HCT116 (cell line): ENCODE data around the gene RAPGEF2. TPM values are rescaled to one million over a fixed set of nuclear protein-coding genes. Genes with fewer than 3 reads are reported as not detected.

ENCODE experiments used
- ATAC-seq: fragments of 200-7000 bp; cut with Tn5 transposase; 2 replicates; pipeline ENCODE4 v1.9.1; 2020; ENCODE audit warnings: mild to moderate bottlenecking, moderate library complexity
- BruUV-seq: library from RNA; stranded (reverse); fragments of 400-500 nt; replicated peaks from 2 replicates; lab custom pipeline; 2021; lab: Mats Ljungman, UMichigan
- CTCF ChIA-PET: fragments of 300-600 bp; sonication (Branson Sonifier 250); formaldehyde crosslinking; loops from one replicate; lab custom pipeline; 2021; ENCODE audit warnings: antibody characterized with exemption; lab: Charles Lee
- POLR2A ChIA-PET: fragments of 300-600, 350-600 bp; sonication (Branson Sonifier 250); formaldehyde crosslinking; loops from one replicate; lab custom pipeline; 2021; ENCODE audit warnings: antibody characterized with exemption; lab: Charles Lee
- RAD21 ChIA-PET, 2 experiments: fragments of 300-600 bp; sonication (Branson Sonifier 250); formaldehyde crosslinking; loops; one replicate each; lab custom pipeline; 2023; ENCODE audit warnings: low total read pairs in 2 of 2; ENCODE audit not compliant: uncharacterized antibody in 2 of 2, unreplicated experiment in 2 of 2, low non-redundant PET in 1 of 2; lab: Charles Lee
- DNase-seq: peaks from one replicate; pipeline ENCODE4 v3.0.0-alpha.2; 2010; ENCODE audit warnings: low read depth, low spot score
- H2AFZ ChIP-seq: fragments of 200-600 bp; shearing (Covaris generic), sonication (generic); 2 replicates; pipeline ENCODE4 v1.6.1; 2017; ENCODE audit warnings: low read depth, mixed run types, mixed read lengths, antibody characterized with exemption, low read length; ENCODE audit not compliant: poor library complexity, severe bottlenecking
- H3K27ac ChIP-seq: 2 replicates; pipeline ENCODE4 v1.5.1; 2012; ENCODE audit warnings: low read depth, low read length
- H3K27me3 ChIP-seq: fragments of 200-600 bp; sonication (generic); 2 replicates; pipeline ENCODE4 v1.6.1; 2016; ENCODE audit warnings: mixed run types, low read length, mixed read lengths; ENCODE audit not compliant: insufficient read depth
- H3K36me3 ChIP-seq, 2 experiments: fragments of 200-500 bp in 1 of 2; fragments of 200-600 bp in 1 of 2; sonication (Bioruptor generic) in 1 of 2; sonication (generic) in 1 of 2; 2 replicates each; pipeline versions ENCODE4 v1.5.1 to v1.6.1; 2014 to 2016; ENCODE audit warnings: low read length in 2 of 2, inconsistent platforms in 1 of 2, mixed read lengths in 1 of 2, mixed run types in 1 of 2; ENCODE audit not compliant: insufficient read depth in 2 of 2, control insufficient read depth in 1 of 2
- H3K4me1 ChIP-seq, 2 experiments: fragments of 200-600 bp in 1 of 2; sonication (generic) in 1 of 2; 2 replicates each; pipeline versions ENCODE4 v1.5.1 to v1.6.1; 2012 to 2017; ENCODE audit warnings: low read length in 2 of 2, inconsistent platforms in 1 of 2, mild to moderate bottlenecking in 1 of 2, mixed read lengths in 1 of 2, mixed run types in 1 of 2, moderate library complexity in 1 of 2; ENCODE audit not compliant: insufficient read depth in 2 of 2, control insufficient read depth in 1 of 2
- H3K4me2 ChIP-seq: fragments of 200-600 bp; sonication (generic); 2 replicates; pipeline ENCODE4 v1.6.1; 2017; ENCODE audit warnings: mixed run types, low read length, mixed read lengths
- H3K4me3 ChIP-seq, 2 experiments: fragments of 200-600 bp in 1 of 2; sonication (generic) in 1 of 2; replicated peaks in 1 of 2; 2 replicates each; pipeline ENCODE4 v1.5.1; 2011 to 2016; ENCODE audit warnings: low read length in 2 of 2, control low read depth in 1 of 2, low read depth in 1 of 2, mild to moderate bottlenecking in 1 of 2, mixed read lengths in 1 of 2, mixed run types in 1 of 2
- H3K79me2 ChIP-seq: fragments of 200-600 bp; sonication (generic); 2 replicates; pipeline ENCODE4 v1.6.1; 2017; ENCODE audit warnings: mild to moderate bottlenecking, mixed run types, low read length, moderate library complexity, mixed read lengths; ENCODE audit not compliant: insufficient read depth
- H3K9ac ChIP-seq: fragments of 200-600 bp; sonication (generic); 2 replicates; pipeline ENCODE4 v1.6.1; 2016; ENCODE audit warnings: low read length, mixed read lengths
- H3K9me2 ChIP-seq: fragments of 200-600 bp; sonication (generic), shearing (Covaris generic); 2 replicates; pipeline ENCODE4 v1.6.1; 2017; ENCODE audit warnings: mixed run types, mild to moderate bottlenecking, moderate library complexity; ENCODE audit not compliant: insufficient read depth
- H3K9me3 ChIP-seq, 2 experiments: fragments of 200-500 bp in 1 of 2; fragments of 200-600 bp in 1 of 2; sonication (Bioruptor generic) in 1 of 2; sonication (generic) in 1 of 2; 2 replicates each; pipeline ENCODE4 v1.6.1; 2014 to 2017; ENCODE audit warnings: low read length in 2 of 2, mixed read lengths in 2 of 2, inconsistent platforms in 1 of 2, low read depth in 1 of 2, mild to moderate bottlenecking in 1 of 2, mixed run types in 1 of 2, moderate library complexity in 1 of 2; ENCODE audit not compliant: control insufficient read depth in 1 of 2, insufficient read depth in 1 of 2
- H4K20me1 ChIP-seq: fragments of 200-600 bp; sonication (generic), shearing (Covaris generic); 2 replicates; pipeline ENCODE4 v1.6.1; 2017; ENCODE audit warnings: mixed run types, mild to moderate bottlenecking, moderate library complexity; ENCODE audit not compliant: insufficient read depth
- CBX3 ChIP-seq: IDR thresholded peaks from 2 replicates; pipeline ENCODE4 v1.6.1; 2012; ENCODE audit warnings: low read depth
- CEBPB ChIP-seq: IDR thresholded peaks from 2 replicates; pipeline ENCODE4 v1.6.1; 2012; ENCODE audit warnings: low read depth
- ELF1 ChIP-seq: IDR thresholded peaks from 2 replicates; pipeline ENCODE4 v1.6.1; 2012; ENCODE audit warnings: low read depth, borderline replicate concordance
- EZH2 ChIP-seq: fragments of 200-600 bp; sonication (generic); IDR thresholded peaks from 2 replicates; pipeline ENCODE4 v1.6.1; 2017; ENCODE audit warnings: antibody characterized with exemption, mixed run types
- EZH2phosphoT487 ChIP-seq: fragments of 200-600 bp; IDR thresholded peaks from 2 replicates; pipeline ENCODE4 v1.6.1; 2018; ENCODE audit warnings: antibody characterized with exemption, borderline replicate concordance
- FOSL1 ChIP-seq: IDR thresholded peaks from 2 replicates; pipeline ENCODE4 v1.6.1; 2012; ENCODE audit warnings: low read depth
- JUND ChIP-seq: IDR thresholded peaks from 2 replicates; pipeline ENCODE4 v1.6.1; 2012
- POLR2A ChIP-seq: IDR thresholded peaks from 2 replicates; pipeline ENCODE4 v1.7.0; 2011; ENCODE audit warnings: borderline replicate concordance; ENCODE audit not compliant: insufficient read depth, insufficient read length; ENCODE audit errors: extremely low read depth
- RAD21 ChIP-seq: IDR thresholded peaks from 2 replicates; pipeline ENCODE4 v1.6.1; 2012; ENCODE audit warnings: low read depth, mild to moderate bottlenecking
- SIN3A ChIP-seq: IDR thresholded peaks from 2 replicates; pipeline ENCODE4 v1.6.1; 2012; ENCODE audit warnings: low read depth
- SP1 ChIP-seq: IDR thresholded peaks from 2 replicates; pipeline ENCODE4 v1.6.1; 2012; ENCODE audit warnings: low read depth
- SRF ChIP-seq: IDR thresholded peaks from 2 replicates; pipeline ENCODE4 v1.6.1; 2012; ENCODE audit warnings: low read depth
- TCF7L2 ChIP-seq: IDR thresholded peaks from 2 replicates; pipeline ENCODE4 v1.7.0; 2011; ENCODE audit warnings: borderline replicate concordance, inconsistent platforms; ENCODE audit not compliant: insufficient read depth, insufficient read length; ENCODE audit errors: extremely low read depth
- YY1 ChIP-seq: IDR thresholded peaks from 2 replicates; pipeline ENCODE4 v1.6.1; 2011; ENCODE audit warnings: low read length, low read depth, moderate library complexity, mild to moderate bottlenecking; ENCODE audit not compliant: insufficient replicate concordance; ENCODE audit errors: extremely low read depth
- ZFX ChIP-seq: fragments of 450-650 bp; IDR thresholded peaks from 2 replicates; pipeline ENCODE4 v1.6.1; 2017
- ZNF274 ChIP-seq: fragments of 200-500 bp; sonication (Bioruptor generic); IDR thresholded peaks from 2 replicates; pipeline ENCODE4 v1.6.1; 2014; ENCODE audit warnings: mild to moderate bottlenecking, low read depth, low read length, inconsistent platforms
- intact Hi-C: fragments of 100-400 bp; cut with micrococcal nuclease; formaldehyde crosslinking; loops from 2 replicates; pipeline ENCODE4 v1.10.0; 2022
- total RNA-seq: library from RNA; stranded (reverse); gene quantifications from one replicate; pipeline ENCODE4 v1.2.1, GENCODE V29; 2021; ENCODE audit not compliant: unreplicated experiment
- TF ChIP-seq, protein P1 (sequence below): IDR thresholded peaks from 2 replicates; pipeline ENCODE4 v1.6.1; 2011; ENCODE audit warnings: mild to moderate bottlenecking, low read length, moderate library complexity; ENCODE audit not compliant: insufficient replicate concordance; ENCODE audit errors: extremely low read depth
- TF ChIP-seq, protein P2 (sequence below), 3 experiments: fragments of 200-600 bp in 1 of 3; sonication (generic) in 1 of 3; IDR thresholded peaks in 2 of 3; conservative IDR thresholded peaks in 1 of 3; 2 replicates each; pipeline ENCODE4 v1.5.1; 2012 to 2017; ENCODE audit warnings: low read depth in 2 of 3, low read length in 2 of 3, antibody characterized with exemption in 1 of 3, borderline replicate concordance in 1 of 3, control low read depth in 1 of 3, mild to moderate bottlenecking in 1 of 3, mixed read lengths in 1 of 3, mixed run types in 1 of 3, moderate library complexity in 1 of 3; ENCODE audit not compliant: insufficient read depth in 1 of 3
- TF ChIP-seq, protein P3 (sequence below): IDR thresholded peaks from 2 replicates; pipeline ENCODE4 v1.6.1; 2012
- TF ChIP-seq, protein P4 (sequence below): IDR thresholded peaks from 2 replicates; pipeline ENCODE4 v1.6.1; 2012

Gene RAPGEF2
- total RNA-seq, 1 experiment from 2014 or later, result 21.2 TPM

DNA sequence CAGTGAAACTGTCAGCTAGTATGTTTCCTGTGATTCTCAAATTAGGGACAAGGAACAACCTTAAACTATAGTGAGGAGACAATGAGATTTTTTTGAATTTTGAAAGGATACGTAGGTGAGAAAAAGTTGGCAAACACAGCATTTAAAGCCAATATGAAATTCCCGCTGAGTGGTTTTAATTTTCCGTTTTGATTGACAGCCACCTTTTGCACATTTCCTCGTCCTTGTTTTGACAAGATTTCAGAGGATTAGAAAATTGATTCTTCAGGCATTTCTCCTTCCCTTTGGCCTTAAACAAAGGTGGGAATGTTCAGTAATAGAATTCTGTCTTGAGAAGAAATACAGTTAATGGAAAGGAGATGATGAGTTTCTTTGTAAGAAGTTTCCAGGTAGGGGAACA is 52.2 kb downstream of the RAPGEF2 start:
- Histone ChIP-seq H3K27ac (no peak overlapping the region), H3K79me2 (no peaks in the 10 kb centered on the region; the same call in 1 of the 2 replicates), H3K9ac (no peak overlapping the region), H3K27me3 (no peaks in the 10 kb centered on the region), H2AFZ (no peak overlapping the region), H3K4me3 (no peak overlapping the region), H3K4me2 (no peak overlapping the region), H3K9me3 (no peaks in the 10 kb centered on the region), H3K4me1 (no peaks in the 10 kb centered on the region), H4K20me1 (no peaks in the 10 kb centered on the region), H3K36me3 (no peaks in the 10 kb centered on the region), H3K9me2 (no peaks in the 10 kb centered on the region)
- intact Hi-C loops, result no loop called here
- POLR2A ChIA-PET, result no interaction called here
- no peak for ATAC-seq
- CTCF ChIA-PET, result no interaction called here
- DNase-seq, result no peak
- BruUV-seq, result no TSS peak
- no peak for TF ChIP-seq CBX3
- no peak for TF ChIP-seq SP1
- TF ChIP-seq, protein P1, sequence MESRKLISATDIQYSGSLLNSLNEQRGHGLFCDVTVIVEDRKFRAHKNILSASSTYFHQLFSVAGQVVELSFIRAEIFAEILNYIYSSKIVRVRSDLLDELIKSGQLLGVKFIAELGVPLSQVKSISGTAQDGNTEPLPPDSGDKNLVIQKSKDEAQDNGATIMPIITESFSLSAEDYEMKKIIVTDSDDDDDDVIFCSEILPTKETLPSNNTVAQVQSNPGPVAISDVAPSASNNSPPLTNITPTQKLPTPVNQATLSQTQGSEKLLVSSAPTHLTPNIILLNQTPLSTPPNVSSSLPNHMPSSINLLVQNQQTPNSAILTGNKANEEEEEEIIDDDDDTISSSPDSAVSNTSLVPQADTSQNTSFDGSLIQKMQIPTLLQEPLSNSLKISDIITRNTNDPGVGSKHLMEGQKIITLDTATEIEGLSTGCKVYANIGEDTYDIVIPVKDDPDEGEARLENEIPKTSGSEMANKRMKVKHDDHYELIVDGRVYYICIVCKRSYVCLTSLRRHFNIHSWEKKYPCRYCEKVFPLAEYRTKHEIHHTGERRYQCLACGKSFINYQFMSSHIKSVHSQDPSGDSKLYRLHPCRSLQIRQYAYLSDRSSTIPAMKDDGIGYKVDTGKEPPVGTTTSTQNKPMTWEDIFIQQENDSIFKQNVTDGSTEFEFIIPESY, result no peak
- TF ChIP-seq YY1, result no peak
- no peak for TF ChIP-seq RAD21
- TF ChIP-seq SRF, result no peak
- no peak for TF ChIP-seq SIN3A
- TF ChIP-seq, protein P2, sequence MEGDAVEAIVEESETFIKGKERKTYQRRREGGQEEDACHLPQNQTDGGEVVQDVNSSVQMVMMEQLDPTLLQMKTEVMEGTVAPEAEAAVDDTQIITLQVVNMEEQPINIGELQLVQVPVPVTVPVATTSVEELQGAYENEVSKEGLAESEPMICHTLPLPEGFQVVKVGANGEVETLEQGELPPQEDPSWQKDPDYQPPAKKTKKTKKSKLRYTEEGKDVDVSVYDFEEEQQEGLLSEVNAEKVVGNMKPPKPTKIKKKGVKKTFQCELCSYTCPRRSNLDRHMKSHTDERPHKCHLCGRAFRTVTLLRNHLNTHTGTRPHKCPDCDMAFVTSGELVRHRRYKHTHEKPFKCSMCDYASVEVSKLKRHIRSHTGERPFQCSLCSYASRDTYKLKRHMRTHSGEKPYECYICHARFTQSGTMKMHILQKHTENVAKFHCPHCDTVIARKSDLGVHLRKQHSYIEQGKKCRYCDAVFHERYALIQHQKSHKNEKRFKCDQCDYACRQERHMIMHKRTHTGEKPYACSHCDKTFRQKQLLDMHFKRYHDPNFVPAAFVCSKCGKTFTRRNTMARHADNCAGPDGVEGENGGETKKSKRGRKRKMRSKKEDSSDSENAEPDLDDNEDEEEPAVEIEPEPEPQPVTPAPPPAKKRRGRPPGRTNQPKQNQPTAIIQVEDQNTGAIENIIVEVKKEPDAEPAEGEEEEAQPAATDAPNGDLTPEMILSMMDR (IDR thresholded peaks at IDR 0.05 in 2 of 3, conservative IDR thresholded peaks at IDR 0.05 in 1 of 3; ENCODE audit: borderline replicate concordance in 1 of 3, insufficient read depth in 1 of 3, low read depth in 2 of 3, low read length in 2 of 3), result no peak
- TF ChIP-seq EZH2, result no peak
- TF ChIP-seq, protein P3, sequence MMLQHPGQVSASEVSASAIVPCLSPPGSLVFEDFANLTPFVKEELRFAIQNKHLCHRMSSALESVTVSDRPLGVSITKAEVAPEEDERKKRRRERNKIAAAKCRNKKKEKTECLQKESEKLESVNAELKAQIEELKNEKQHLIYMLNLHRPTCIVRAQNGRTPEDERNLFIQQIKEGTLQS, result no peak
- no peak for TF ChIP-seq JUND
- TF ChIP-seq, protein P4, sequence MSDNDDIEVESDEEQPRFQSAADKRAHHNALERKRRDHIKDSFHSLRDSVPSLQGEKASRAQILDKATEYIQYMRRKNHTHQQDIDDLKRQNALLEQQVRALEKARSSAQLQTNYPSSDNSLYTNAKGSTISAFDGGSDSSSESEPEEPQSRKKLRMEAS, result no peak
- TF ChIP-seq ELF1, result no peak
- no peak for TF ChIP-seq POLR2A
- TF ChIP-seq TCF7L2, result no peak
- TF ChIP-seq CEBPB, result no peak
- TF ChIP-seq ZFX, result no peak
- no peak for TF ChIP-seq FOSL1
- TF ChIP-seq ZNF274, result no peak
- no peak for TF ChIP-seq EZH2phosphoT487
- RAD21 ChIA-PET, result no interaction called here
